HG02610 (cell line): ENCODE data around the gene MITD1.
"Not testable (repeated sequence)": the region's sequence is repeated elsewhere in the genome, so short reads cannot be mapped to it uniquely, and the experiment has no call there.

Experiments used
- ATAC-seq: cut with Tn5 transposase; IDR thresholded peaks from one replicate; pipeline ENCODE4 v1.9.1; 2021; ENCODE audit warnings: mild to moderate bottlenecking, moderate library complexity; ENCODE audit not compliant: unreplicated experiment

The MITD1 gene

DNA sequence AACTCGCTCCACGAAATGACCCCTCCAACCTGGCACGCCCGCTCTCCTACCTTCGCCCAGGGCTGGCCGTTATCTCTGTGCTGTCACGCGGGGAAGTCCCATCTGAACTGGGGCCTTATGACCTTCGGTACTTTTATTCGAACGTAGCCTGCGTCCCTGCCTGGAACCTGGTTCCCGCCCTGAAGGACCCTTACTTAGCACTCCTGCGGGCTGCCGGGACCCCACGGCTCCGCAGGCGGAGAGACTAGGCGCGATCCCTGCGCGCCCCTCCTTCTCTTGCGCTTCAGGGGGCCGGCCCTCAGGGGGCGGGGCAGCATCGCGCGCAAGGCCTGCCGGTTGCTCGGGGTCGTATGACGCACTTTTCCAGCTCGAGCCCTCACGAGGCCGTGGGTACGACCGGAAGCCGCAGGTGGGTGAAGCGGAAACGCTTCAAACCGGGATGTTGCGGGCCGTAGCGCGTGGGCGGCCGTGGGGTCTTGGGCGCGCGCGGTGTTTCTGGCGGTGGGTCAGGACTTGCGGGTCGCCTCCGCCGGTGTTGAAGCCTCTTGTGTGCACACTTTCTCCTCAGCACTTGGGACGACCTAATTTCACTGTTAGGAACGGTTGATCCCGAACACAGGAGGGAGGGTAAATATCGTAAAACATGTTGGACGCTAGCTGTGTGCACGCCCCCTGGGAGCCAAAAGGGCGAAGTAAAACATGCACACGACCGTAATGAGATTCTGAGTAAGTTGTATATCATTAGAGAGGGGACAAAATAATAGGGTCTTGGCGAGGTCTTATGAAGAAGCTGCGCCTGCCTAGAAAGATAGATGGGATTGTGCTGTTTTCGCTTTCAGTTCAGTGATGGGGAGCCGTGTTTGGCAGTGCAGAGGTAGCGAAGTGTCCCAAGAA lies 26.0 kb downstream of the MITD1 start, which contains the start of the genes LIPT1 and TSGA10:
TSS of gene LIPT1 (plus strand) at position 325 of the 894 bp plus-strand sequence. CDS start 6,991 bp downstream, outside the sequence.
TSS of gene TSGA10 (minus strand) at position 300 of the 894 bp plus-strand sequence. CDS start 45,503 bp downstream, outside the sequence.
- ATAC-seq, result peak; percentile 95

DNA sequence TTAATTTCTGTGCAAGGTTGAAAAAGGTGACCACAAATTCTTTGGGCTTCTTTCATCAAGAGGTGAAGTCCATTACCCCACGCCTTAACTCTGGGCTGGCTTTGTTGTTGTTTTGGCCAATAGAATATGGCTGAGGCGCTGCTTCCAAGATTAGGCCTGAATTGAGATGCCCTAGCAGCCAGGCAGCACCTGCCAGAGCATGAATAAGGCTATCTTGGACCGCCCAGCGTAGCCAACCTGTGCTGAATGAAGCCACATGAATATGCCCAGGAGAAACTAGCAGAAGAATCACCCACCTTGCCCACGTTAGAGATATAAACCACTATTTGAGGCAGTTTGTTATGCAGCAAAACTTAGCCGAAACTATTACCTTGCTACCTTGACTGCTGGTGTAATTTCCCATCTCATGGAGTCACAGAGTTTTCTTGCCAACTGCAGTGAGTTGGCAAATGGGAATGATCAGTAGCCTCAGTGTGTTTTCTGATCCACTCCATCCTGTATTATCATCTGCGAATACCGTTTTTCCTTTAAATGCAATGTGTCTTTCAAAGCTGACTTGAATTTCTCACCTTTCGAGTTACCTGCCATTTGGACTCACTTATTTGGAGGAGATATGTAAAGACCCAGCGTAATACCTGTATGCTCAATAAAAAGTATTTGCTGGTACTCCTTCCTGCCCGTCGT lies 26.8 kb downstream of the MITD1 start:
- no peak for ATAC-seq

DNA sequence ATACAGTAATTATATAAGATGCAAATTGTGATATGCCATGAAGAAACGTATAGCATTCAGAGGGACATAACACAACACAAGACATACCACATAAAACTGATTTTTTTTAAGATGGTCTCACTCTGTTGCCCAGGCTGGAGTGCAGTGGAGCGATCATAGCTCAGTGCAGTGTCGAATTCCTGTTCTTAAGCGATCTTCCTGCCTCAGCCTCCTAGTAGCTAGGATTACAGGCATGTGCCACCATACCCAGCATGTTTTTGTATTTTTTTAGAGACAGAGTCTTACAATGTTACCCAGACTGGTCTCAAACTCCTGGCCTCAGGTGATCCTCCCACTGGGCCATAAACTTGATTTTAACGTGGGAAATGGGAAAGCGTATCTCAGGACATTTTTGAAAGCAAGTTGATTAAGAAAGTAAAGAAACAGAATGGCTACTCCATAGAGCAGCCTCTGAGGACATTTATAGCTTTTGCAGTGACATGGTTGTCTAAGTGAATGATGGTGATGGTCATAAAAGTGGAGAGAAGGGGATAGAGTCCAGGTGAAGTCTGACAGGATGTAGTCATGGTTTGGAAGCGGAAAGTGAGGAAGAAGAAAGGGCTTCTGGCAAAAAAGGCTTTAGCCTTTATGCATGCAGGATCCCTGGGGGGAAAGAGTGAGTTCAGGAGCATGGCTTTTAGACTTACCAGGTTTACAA lies 28.5 kb downstream of the MITD1 start:
- no peak for ATAC-seq

DNA sequence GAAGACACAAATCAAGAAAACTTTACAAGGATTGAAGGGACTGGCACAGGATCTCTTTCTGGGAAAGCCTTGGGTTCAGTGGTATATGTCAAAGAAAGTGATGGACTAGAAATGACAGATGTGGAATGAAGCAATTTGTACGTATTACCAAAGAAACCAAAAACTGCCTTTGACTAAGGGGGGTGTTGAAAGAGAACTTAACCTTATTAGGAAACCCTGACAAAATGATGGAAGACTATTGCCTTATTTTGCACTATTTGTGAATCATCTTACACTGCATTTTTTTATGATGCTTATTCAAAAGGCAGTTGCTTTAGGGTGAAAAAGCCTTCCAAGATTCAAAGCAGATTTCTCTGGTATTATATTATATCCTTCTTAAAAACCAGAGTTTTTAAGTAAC lies 30.2 kb downstream of the MITD1 start:
- ATAC-seq, result no peak

DNA sequence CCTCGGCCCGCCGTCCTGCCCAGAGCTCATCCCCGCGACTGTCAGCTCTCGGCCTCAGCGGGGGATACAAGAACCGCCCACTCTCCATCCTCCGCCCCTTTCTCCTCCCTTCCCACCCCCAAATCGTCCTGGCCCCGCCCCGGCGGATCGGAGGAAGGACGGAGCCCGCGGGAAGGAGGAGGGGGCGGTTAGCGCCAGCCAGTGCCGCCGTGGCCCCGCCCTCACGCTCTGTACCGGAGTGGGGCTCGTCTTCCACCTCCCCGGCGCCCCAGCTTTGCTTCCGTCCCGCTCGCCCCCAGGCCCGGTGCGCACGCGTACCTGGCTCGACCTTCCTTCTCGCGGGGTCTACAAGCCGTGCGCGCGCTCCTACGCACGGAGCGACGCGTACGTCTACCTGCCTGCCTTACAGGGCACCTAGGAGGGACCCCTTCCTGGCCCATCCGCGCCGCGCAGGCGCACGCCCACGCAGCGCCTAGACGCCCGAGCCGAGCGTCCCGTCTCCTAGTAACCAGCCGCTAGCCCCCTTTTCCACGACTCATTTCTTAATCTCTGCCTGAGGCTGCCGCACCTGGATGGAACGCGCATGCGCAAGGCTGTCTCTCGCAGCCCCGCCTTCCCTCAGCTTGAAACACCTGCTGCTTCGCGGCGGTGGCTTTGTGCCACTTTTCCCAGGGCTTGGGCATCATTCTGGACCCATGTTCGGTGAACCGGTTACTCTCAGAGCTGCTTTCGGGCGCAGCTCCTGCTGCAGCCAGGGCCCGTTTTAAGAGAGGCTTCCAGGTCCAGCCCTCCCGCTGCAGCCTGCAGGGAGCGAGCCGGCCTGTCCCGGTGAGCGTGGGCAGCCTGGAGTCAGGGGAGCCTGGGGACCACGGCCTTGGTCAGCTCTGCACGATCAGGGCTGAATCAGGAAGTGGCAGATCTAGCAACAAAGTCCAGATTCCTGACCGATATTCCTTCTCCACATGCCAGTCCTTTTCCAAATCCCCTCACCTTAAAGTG lies 39.4 kb downstream of the MITD1 start, which contains the start of gene C2orf15:
TSS of gene C2orf15 (plus strand) at position 598 of the 999 bp plus-strand sequence. CDS start 8,852 bp downstream, outside the sequence.
- ATAC-seq, result peak; percentile 90

DNA sequence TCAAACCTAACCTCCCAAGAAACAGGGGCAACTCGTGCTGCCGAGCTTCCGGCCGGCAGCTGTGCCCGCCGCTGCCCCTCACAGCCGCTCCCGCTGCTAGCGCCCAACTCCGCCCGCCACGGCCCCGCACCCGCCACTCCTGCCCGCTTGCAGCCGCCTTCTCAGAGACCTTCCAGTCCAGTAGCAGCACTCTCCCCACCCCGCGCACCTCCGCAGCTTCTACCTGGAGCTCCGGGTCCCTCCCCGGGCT lies 40.1 kb downstream of the MITD1 start:
- ATAC-seq, result no peak

DNA sequence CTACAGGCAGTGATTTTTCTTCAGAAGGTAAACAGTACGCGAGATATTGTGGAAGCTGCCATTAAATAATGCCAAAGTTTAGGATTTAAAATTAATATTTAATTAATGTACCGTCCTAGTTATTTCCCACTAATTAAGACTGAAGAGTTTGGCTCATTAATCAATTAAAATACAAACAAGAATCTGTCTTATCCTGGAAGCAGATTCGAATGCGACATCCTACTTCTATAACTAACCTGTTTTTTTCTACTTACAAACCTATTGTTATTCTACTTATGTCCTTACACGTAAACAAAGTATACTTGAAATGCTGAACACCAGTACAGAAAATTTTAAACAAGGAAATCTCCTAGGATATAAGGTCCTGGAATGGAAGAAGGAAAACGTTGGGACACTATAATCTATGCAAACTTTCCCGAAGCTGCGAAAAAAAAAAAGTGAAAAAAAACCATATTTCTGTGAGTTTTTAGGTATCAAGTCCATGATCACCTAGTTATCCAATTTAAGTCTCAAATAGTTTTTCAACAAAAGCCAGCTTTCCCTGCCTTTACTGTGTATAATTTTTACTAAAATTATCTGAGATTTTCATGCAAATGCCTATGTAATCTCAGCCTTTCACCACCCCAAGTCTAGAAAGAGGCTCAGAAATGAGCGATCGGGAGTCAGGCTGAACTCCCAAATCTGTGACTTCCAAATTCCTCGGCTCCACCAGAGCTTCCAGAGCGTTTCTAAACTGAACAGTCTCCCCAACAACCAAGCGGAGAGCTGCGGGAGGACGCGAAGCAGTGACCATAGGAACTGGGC lies 40.6 kb downstream of the MITD1 start:
- ATAC-seq, result no peak

DNA sequence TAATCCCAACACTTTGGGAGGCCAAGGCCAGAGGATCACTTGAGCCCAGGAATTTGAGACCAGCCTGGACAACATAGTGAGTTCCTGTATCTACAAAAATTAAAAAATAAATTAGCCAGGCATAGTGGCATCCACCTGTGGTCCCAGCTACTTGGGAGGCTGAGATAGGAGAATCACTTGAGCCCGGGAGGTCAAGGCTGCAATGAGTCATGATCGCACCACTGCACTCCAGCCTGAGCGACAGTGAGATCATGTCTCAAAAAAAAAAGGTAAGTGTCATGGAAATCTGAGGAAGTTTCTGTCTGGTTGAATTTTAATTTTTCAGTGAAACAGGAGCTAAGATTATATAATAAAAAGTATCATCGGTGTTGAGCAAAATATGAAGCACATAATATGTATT lies 41.9 kb downstream of the MITD1 start:
- no peak for ATAC-seq

DNA sequence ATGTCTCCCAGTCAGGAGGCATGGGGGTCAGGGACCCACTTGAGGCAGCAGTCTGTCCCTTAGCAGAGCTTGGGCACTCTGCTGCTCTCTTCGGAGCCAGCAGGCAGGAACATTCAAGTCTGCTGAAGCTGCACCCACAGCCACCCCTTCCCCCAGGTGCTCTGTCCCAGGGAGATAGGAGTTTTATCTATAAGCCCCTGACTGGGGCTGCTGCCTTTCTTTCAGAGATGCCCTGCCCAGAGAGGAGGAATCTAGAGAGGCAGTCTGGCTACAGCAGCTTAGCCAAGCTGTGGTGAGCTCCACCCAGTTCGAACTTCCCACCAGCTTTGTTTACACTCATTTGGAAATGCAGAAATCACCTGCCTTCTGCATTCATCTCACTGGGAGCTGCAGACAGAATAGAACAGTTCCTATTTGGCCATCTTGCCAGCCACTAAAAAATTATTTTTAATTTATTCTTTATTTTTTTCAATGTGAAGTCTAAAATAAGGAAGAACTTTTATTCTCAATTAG lies 45.8 kb downstream of the MITD1 start:
- not testable (repeated sequence) for ATAC-seq

DNA sequence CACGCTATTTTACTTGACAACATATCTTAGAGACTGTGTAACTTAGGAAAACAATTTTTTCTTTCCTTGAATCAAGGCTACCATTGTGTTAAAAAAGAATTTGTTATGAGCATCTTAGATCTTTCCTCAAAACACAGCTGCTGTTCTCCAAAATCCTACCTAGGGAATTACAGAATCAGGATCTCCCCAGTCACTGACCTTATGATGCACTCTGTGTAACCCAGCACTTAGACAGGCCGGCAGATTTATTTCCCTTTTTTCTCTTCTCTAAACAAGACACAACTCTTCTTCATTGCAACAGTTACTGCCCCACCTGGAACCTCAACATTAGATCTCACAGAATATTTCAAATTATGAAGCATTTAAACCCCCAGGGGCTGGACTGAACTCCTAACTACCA lies 52.9 kb downstream of the MITD1 start:
- ATAC-seq, result no peak
